Hepatocyte (in vitro differentiated cells): Measurements from ENCODE around the gene MS4A4E. TPM values are rescaled to one million over a fixed set of nuclear protein-coding genes. Genes with fewer than 3 reads are reported as not detected.

Source experiments
- DNase-seq: peaks from one replicate; pipeline ENCODE4 v3.0.0-alpha.2; 2016; ENCODE audit warnings: low spot score
- H2AFZ ChIP-seq: fragments of 200-600 bp; sonication (generic); 2 replicates; pipeline ENCODE4 v1.6.0; 2016; ENCODE audit warnings: antibody characterized with exemption, mild to moderate bottlenecking
- H3K27ac ChIP-seq: fragments of 200-600 bp; sonication (generic); 2 replicates; pipeline ENCODE4 v1.5.1; 2016; ENCODE audit warnings: mild to moderate bottlenecking
- H3K27me3 ChIP-seq: fragments of 200-600 bp; sonication (generic); 2 replicates; pipeline ENCODE4 v1.6.1; 2016
- H3K36me3 ChIP-seq: fragments of 200-600 bp; sonication (generic); replicated peaks from 2 replicates; pipeline ENCODE4 v1.5.1; 2016; ENCODE audit warnings: low read depth; ENCODE audit not compliant: insufficient read depth
- H3K4me1 ChIP-seq: fragments of 200-600 bp; sonication (generic); 2 replicates; pipeline ENCODE4 v1.5.1; 2016; ENCODE audit warnings: mild to moderate bottlenecking, moderate library complexity; ENCODE audit not compliant: insufficient read depth
- H3K4me2 ChIP-seq: fragments of 200-600 bp; sonication (generic); 2 replicates; pipeline ENCODE4 v1.6.0; 2016
- H3K4me3 ChIP-seq: fragments of 200-600 bp; sonication (generic); 2 replicates; pipeline ENCODE4 v1.5.1; 2016; ENCODE audit warnings: mild to moderate bottlenecking
- H3K79me2 ChIP-seq: fragments of 200-600 bp; sonication (generic); 2 replicates; pipeline ENCODE4 v1.6.0; 2017; ENCODE audit warnings: mild to moderate bottlenecking
- H3K9me2 ChIP-seq: fragments of 200-600 bp; sonication (generic); replicated peaks from 2 replicates; pipeline ENCODE4 v1.6.0; 2017; ENCODE audit warnings: mild to moderate bottlenecking; ENCODE audit not compliant: insufficient read depth
- H3K9me3 ChIP-seq: fragments of 200-600 bp; sonication (generic); 2 replicates; pipeline ENCODE4 v1.5.1; 2016; ENCODE audit warnings: low read depth, mild to moderate bottlenecking
- H4K20me1 ChIP-seq: fragments of 200-600 bp; sonication (generic); 2 replicates; pipeline ENCODE4 v1.6.0; 2016; ENCODE audit warnings: mild to moderate bottlenecking; ENCODE audit not compliant: insufficient read depth, poor library complexity, severe bottlenecking
- CTCF ChIP-seq: fragments of 200-600 bp; sonication (generic); IDR thresholded peaks from 2 replicates; pipeline ENCODE4 v1.5.1; 2016; ENCODE audit warnings: antibody characterized with exemption, mild to moderate bottlenecking; ENCODE audit not compliant: poor library complexity
- EZH2 ChIP-seq: fragments of 200-600 bp; sonication (generic); IDR thresholded peaks from 2 replicates; pipeline ENCODE4 v1.6.1; 2016; ENCODE audit warnings: antibody characterized with exemption, mild to moderate bottlenecking, borderline replicate concordance
- EZH2phosphoT487 ChIP-seq: fragments of 200-600 bp; sonication (generic); IDR thresholded peaks from one replicate; pipeline ENCODE4 v1.6.1; 2018; ENCODE audit warnings: antibody characterized with exemption, mild to moderate bottlenecking, low read depth, moderate library complexity; ENCODE audit not compliant: unreplicated experiment, severe bottlenecking
- whole genome bisulfite sequencing: methylation state at CpG from one replicate; pipeline ENCODE4 v1.1.6; 2016; ENCODE audit warnings: low lambda C conversion rate; ENCODE audit errors: missing lambda C conversion rate; 5-methylcytosine and 5-hydroxymethylcytosine counted together
- polyA plus RNA-seq: library from polyadenylated mRNA; unstranded; fragments of >200 nt; fragmentation: Nextera tagmentation; extraction: Ambion mirVana; gene quantifications from 2 replicates; pipeline ENCODE4 v1.2.1, GENCODE V29; 2016
- total RNA-seq: library from RNA; depleted of rRNA; stranded (reverse); fragments of >200 nt; gene quantifications from 2 replicates; pipeline ENCODE4 v1.2.3, GENCODE V29; 2014

MS4A4E gene
- total and polyA plus RNA-seq, 2 experiments from 2014 or later = not detected

GRCh38 chr11:60261014-60261413, 18.1 kb upstream of the MS4A4E start:
- no peak overlapping the region for H3K27ac ChIP-seq
- no peaks in the 10 kb centered on the region for H3K27me3 ChIP-seq
- no peak for DNase-seq
- WGBS = 52% methylated on average over 4 of the region's 4 CpGs
- H3K4me3 ChIP-seq = no peak overlapping the region
- H3K9me2 ChIP-seq = no peaks in the 10 kb centered on the region
- H3K4me2 ChIP-seq = no peak overlapping the region
- no peaks in the 10 kb centered on the region for H3K9me3 ChIP-seq
- H3K79me2 ChIP-seq = no peaks in the 10 kb centered on the region
- TF ChIP-seq EZH2 (no peak), CTCF (no peak), EZH2phosphoT487 (no peak)
- H3K36me3 ChIP-seq = no peaks in the 10 kb centered on the region
- H4K20me1 ChIP-seq = no peaks in the 10 kb centered on the region
- H2AFZ ChIP-seq = no peak overlapping the region
- no peaks in the 10 kb centered on the region for H3K4me1 ChIP-seq

DNA sequence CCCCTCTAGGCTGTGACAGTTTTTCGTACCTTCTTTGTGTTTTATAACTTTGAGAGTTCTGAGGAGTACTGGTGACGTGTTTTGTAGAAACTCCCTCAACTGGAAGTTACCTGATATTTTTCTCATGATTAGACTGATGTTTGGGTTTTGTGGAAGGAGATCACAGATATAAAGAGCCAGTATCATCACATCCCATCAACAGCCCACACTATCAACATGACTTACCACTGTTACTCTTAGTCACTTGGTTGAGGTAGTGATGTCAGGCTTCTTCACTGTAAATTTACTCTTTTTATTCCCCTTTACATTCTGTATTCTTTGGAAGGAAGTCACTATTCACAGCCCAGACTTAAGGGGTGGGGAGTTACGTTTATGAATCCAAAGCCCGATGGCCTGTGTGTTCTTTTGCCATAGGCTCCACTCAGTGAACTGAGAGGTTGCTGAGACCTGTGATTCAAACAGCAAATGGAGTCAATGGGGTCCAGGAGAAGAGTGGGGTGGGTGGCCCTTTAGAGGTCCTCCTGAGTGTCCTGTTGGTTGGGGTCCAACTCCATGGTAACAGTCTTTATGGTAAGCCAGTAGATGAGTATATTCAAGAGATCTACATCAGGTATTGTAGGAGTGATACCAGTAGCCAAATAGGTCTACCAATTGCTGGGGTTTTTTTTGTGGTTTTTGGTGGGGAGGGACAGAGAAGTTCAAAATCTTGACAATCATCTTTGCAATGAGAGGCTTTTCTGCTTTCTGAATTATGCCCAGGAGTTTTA, 15.2 kb upstream of the MS4A4E start:
- H4K20me1 ChIP-seq = no peaks in the 10 kb centered on the region
- TF ChIP-seq EZH2phosphoT487 (no peak), EZH2 (no peak), CTCF (no peak)
- H2AFZ ChIP-seq = no peak overlapping the region
- no peak for DNase-seq
- WGBS = 74% methylated on average over 4 of the region's 4 CpGs
- no peaks in the 10 kb centered on the region for H3K9me3 ChIP-seq
- H3K9me2 ChIP-seq = no peaks in the 10 kb centered on the region
- H3K36me3 ChIP-seq = no peaks in the 10 kb centered on the region
- H3K4me2 ChIP-seq = no peak overlapping the region
- H3K79me2 ChIP-seq = no peaks in the 10 kb centered on the region
- no peaks in the 10 kb centered on the region for H3K4me1 ChIP-seq
- no peak overlapping the region for H3K4me3 ChIP-seq
- no peaks in the 10 kb centered on the region for H3K27me3 ChIP-seq
- H3K27ac ChIP-seq = no peak overlapping the region

GRCh38 chr11:60252213-60253108, 9.5 kb upstream of the MS4A4E start:
- 70% methylated on average over 2 of the region's 2 CpGs for WGBS
- Histone ChIP-seq H2AFZ (no peak overlapping the region), H3K27me3 (no peaks in the 10 kb centered on the region), H3K9me2 (no peaks in the 10 kb centered on the region), H4K20me1 (no peaks in the 10 kb centered on the region), H3K27ac (no peak overlapping the region), H3K4me2 (no peak overlapping the region), H3K4me1 (no peaks in the 10 kb centered on the region), H3K36me3 (no peaks in the 10 kb centered on the region), H3K79me2 (no peaks in the 10 kb centered on the region), H3K4me3 (no peak overlapping the region), H3K9me3 (no peaks in the 10 kb centered on the region)
- no peak for TF ChIP-seq CTCF
- no peak for DNase-seq
